LNCaP clone FGC (cell line): ENCODE measurements around the gene HECTD4.

Source experiments
- DNase-seq: peaks from one replicate; pipeline ENCODE4 v3.0.0-alpha.2; 2011; ENCODE audit warnings: low read depth
- H3K4me3 ChIP-seq: 2 replicates; pipeline ENCODE4 v1.5.1; 2011; ENCODE audit warnings: mild to moderate bottlenecking, low read depth, low read length, control low read depth
- TF ChIP-seq, protein P1 (sequence below): IDR thresholded peaks from 2 replicates; pipeline ENCODE4 v1.5.1; 2012; ENCODE audit warnings: mild to moderate bottlenecking; ENCODE audit not compliant: control insufficient read depth, insufficient read depth; ENCODE audit errors: extremely low read depth

Gene HECTD4

DNA sequence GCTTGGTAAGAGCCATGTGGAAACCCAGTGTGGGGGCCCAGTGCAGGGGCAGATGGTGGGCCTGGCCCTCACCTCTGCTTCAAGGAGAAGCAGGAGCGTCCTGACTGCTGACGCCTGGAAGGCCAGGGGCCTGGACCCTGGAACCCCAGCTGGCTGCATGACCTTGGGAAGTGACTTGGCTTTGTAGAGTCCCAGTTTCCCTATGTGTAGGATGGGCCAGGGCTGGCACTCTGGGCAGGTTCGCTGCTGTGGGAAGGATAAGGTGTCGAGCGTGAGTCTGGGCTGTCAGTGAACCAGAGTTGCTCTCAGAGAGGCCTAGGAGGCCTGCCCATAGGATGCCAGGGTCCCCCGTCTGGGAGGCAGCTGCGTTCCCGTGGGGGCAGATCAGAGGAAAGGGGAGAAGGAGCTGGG lies 213.7 kb downstream of the HECTD4 start:
- TF ChIP-seq, protein P1, sequence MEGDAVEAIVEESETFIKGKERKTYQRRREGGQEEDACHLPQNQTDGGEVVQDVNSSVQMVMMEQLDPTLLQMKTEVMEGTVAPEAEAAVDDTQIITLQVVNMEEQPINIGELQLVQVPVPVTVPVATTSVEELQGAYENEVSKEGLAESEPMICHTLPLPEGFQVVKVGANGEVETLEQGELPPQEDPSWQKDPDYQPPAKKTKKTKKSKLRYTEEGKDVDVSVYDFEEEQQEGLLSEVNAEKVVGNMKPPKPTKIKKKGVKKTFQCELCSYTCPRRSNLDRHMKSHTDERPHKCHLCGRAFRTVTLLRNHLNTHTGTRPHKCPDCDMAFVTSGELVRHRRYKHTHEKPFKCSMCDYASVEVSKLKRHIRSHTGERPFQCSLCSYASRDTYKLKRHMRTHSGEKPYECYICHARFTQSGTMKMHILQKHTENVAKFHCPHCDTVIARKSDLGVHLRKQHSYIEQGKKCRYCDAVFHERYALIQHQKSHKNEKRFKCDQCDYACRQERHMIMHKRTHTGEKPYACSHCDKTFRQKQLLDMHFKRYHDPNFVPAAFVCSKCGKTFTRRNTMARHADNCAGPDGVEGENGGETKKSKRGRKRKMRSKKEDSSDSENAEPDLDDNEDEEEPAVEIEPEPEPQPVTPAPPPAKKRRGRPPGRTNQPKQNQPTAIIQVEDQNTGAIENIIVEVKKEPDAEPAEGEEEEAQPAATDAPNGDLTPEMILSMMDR: no peak
- no peak for DNase-seq
- no peak overlapping the region for H3K4me3 ChIP-seq

GRCh38 chr12:112167718-112168525 lies 214.3 kb downstream of the HECTD4 start:
- no peak for DNase-seq
- no peak overlapping the region for H3K4me3 ChIP-seq
- TF ChIP-seq, protein P1: no peak

DNA sequence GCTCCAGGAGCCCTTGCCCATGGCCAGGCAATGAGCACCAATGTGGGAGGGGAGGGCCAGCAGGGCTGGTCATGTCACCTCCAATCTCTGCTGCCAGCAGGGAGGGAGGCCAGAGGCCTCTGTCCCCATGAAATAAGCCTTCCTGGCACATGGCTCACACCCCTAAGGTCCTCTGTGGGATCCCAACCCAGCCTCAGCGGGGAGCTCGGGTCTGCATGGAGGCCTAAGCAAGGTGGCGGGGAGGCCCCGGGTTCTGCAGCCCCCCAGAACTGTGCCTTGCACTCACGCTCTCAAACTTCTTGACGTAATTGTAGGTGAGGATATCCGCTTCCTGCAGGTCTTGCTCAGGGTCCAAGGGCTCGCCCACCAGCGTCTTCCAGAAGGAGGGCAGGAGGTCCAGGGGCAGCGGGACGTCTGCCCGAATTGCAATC lies 215.2 kb downstream of the HECTD4 start:
- no peak for DNase-seq
- no peak overlapping the region for H3K4me3 ChIP-seq
- TF ChIP-seq, protein P1: no peak

GRCh38 chr12:112166051-112167015 lies 215.9 kb downstream of the HECTD4 start:
- H3K4me3 ChIP-seq: no peak overlapping the region
- no peak for DNase-seq
- TF ChIP-seq, protein P1: no peak

GRCh38 chr12:112165624-112166023 lies 216.6 kb downstream of the HECTD4 start:
- no peak overlapping the region for H3K4me3 ChIP-seq
- no peak for DNase-seq
- TF ChIP-seq, protein P1: no peak

DNA sequence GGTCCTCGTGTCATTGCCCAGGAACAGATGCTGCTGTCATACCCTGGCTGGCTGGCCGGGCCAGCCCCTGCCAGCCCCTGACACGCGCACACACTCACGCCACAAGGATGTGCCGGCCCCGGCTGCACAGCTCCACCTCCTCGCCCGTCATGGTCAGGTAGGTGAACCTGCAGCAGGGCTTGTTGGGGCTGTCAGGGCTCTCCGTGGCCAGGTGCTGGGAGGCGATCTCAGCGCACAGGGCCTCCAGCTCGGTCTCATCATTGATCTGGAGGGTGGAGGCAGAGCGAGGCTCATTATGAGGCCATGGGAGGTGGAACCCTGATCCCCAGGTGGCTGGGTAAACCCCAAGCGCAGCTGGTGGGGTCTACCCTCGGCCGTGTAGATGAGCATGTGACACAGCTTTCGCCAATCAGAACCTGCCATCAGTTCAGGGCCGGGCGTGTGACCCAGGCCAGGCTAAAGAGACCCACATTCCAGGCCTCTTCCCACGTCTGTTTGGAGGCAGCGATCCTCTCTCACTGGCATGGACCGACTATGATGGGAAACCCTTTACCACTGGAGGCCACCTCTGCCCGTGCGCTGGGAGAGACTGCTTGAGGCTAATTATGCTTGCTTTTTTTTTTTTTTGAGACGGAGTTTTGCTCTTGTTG lies 218.1 kb downstream of the HECTD4 start:
- no peak overlapping the region for H3K4me3 ChIP-seq
- TF ChIP-seq, protein P1: no peak
- no peak for DNase-seq
